Measurements from ENCODE around the gene WDR11.

- TF ChIP-seq POLR2AphosphoS5 (IDR thresholded peaks at IDR 0.05; ENCODE audit: low read depth, low read length) (no peak), POLR2A (IDR thresholded peaks at IDR 0.05; ENCODE audit: low read depth, low read length) (no peak), TAF1 (IDR thresholded peaks at IDR 0.05; ENCODE audit: low read depth, low read length) (no peak)
Measured at GRCh38 chr10:120951288-120951687, 100.1 kb downstream of the WDR11 start.
